GM18502 (cell line): ENCODE results near the gene MAT2B.

Experiments
- ATAC-seq: cut with Tn5 transposase; IDR thresholded peaks from one replicate; pipeline ENCODE4 v1.9.1; 2021; ENCODE audit warnings: mild to moderate bottlenecking; ENCODE audit not compliant: unreplicated experiment, poor library complexity

Gene MAT2B

DNA sequence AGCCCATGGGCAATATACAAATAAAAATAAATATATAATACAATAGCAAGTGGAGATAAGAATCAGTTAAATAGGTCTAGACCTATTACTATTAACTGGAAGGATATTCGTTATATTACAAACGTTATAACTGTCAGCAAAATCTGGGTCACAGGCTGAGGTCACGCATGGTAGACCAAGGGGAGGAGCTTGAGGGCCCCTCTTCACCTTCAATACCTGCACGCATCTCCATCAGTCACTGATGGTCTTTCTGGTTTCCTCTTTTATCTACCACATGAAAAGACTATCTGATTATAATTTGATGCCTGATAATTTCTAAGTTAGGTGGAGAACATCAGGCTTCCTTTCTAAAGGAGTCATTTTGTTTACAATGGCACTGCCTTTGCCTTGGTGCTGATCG, 43.2 kb downstream of the MAT2B start:
- no peak for ATAC-seq

DNA sequence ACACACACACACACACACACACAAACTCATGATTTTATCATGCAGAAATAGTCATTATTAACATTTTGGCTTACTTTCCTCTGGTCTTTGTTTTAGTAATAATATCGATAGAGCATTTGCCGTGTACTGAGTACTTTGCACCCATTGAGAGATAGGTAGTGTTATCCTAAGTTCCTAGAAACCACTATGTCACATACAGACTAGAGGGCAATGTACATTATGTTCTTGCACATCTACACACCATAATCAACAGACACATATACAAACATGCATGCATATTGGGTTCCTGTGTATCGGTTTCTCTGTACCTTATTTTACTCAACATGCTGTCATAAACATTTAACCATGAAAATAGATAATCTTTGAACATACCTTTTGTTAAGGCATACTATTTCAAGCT, 45.7 kb downstream of the MAT2B start:
- ATAC-seq = no peak

DNA sequence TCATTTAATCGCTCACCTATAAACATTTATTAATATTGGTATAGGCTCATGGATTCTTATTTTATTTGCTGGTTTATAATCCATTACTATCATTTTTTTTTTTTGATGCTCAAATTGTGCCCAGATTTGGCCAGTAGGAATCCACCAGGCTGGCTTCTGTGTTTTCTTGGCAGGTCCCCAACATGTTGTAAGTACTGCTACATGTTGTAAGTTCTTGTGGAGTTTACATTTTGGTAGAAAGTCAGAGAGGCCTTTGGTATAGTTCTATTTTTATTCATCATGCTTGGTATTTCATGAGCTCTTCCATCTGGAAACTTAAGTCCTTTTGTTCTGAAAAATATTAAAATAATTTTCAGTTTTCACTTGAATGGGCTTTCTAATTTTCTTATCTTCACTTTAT, 47.1 kb downstream of the MAT2B start:
- ATAC-seq = no peak

DNA sequence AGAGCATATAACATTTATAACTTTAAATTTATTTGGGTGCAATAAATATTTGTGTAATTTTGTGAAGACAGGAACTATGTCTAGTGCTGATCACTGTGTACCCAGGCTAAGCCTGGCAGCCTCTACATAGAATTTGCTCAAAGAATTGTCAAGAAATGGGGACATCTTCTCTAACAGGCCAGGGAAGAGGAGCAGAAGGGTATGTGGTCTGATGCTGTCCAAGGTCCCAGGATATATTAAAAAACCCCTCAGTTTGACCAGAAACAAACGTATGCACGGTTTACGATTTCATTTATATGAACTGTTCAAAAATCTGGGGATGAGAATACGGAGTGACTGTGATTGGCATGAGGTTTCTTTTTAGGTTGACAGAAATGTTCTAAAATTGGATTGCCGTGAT, 55.9 kb downstream of the MAT2B start:
- ATAC-seq = no peak

DNA sequence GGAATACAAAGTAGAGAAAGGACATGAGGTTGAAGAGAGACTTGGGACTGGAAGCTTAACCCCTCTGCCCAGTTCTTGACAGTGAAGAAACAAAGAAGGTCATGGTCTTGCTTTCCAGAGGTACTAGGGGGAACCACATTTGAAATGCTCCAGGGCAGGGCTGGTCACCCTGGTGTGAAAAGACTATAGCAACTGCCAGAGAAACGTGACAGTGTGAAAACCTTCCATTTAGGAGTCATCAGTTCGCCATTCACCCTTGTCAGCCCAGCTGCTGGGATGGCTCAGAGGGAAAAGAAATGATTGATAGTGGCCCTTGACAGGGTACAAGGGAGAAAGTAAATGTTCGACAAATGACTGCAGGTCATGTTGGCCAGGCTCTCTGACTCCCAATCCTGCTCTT, 56.7 kb downstream of the MAT2B start:
- no peak for ATAC-seq

DNA sequence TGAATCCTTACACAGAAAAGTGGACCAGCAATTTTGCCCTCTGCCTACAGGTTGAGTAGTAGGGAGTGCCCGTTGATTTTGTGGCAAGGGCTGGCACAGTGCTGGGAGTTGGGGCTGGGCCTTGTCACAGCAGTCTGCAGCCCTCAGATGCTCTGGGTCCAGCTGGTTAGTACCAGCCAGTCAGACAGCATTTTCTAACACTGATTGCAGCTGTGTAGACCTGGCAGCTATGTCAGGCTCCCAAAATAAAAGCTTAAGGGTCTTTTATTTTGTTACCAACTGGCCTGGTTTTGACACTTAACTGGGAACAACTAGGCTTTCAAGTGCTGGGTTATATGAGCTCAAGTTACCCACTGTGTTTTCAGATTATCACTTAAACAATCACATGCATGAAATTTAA, 57.7 kb downstream of the MAT2B start:
- no peak for ATAC-seq

DNA sequence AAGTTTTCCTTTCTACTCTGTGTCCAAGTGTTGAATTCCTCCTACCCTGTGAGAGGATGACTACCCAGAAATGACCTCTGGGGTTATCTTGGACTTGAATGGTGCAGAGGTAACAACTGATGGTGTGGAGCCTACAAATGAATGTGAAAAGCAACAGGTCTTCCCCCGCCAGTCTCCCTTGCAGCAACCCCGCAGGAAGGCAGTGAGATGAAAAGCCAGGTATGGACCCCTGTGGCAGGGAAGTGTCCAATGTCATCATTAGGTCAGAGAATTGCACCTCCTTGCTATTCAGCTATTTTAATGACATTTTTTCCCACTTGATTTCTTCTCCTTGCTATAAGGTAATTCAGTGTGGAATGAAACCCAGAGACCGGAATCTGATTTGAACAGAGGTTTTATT, 58.5 kb downstream of the MAT2B start:
- ATAC-seq = no peak

DNA sequence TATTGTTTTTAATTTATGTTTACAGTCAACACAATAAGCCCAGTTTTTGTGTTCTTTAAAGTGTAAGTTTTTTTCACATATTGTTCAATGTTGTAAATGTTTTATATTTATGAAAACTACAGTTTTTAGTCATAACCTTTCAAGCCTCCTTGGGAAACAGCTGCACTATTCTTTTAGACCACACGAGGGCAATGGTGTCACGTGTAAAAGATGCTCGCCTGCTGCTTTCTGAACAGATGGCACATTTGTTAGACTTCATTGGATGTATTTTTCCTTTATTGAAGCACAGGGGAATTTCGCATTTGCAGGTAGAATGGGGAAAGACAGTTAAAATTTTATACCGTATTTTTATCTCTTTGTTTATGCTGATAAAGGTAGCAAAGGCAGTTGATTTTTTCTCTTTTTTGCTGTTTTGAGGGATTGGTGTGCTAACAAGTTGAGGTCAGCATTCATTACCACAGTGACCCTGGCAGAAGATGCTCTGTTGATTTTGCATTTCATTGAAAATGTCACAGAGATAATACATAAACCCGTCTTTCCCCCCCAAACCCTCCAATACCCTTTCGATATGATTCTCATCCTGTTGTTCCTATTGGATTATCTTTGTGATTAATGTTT, 59.0 kb downstream of the MAT2B start:
- peak; percentile 45 for ATAC-seq

DNA sequence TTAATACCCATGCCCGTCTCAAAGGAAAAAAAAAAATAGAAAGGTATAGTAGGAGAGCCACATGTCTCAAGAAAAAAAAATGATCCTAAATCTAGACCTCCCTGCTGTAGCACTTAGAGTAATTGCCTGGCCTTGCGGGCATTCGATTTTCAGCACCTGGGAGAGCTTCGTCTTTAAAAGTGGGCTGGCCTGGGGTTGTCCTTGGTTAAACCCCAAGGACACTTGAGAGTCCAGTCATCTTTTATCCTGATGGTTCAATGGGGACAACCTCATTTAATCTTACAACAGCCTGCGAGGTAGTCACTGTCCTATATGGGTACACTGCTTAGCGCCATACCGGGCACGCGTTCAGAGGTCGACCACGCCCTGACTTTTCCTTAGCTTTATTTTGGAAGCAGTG, 60.1 kb downstream of the MAT2B start:
- ATAC-seq = no peak

DNA sequence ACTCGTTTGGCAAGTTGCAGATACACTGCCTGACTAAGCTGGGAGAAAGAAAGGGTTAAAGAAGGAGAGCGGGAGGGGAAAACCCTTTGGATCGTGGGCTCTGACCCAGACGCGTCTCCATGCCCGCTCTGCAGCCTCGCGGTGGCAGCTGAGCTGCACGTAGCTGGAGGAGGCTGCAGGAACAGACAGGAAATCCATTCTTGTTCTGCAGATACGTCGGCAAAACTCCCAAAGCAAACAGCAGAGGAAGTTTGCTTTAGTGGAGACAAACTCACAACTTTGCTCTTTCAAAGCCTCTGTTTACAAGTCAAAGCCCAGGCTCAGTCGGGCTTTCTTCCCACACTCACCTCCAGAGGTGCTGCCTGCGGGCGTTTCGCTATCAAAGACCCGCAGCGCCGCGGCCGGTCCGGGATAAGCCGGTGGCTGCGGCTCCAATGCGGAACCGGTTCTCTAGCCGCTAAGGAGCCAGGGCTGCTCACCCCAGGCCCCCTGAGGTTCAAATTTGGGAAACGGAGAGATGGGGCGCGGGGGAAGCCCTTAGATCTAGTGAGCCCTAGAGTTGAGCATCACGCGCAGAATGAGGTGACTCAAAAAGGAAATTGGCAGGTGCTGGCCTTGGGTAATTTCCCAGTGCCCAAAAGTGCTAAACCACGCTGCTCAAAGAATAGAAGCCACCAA, 60.7 kb downstream of the MAT2B start:
- peak; percentile 80 for ATAC-seq

DNA sequence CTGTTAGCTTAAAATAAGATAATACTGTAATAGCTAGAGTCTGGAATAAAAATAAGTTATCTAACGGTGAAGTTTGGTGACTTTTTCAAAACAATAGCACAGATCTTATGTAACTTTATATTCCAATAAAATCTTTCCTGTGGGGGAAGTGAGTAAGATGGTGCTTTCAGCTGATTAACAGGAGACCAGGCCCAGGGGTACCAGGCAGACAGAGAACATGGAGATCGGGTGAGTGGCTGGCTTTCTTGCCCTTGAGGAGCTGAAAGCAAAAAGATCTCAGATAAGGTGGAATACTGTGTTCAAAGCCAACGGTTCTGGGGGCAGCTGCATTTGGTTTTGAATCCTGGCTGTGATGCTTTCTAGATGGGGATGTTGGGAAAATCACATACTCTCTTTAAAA, 61.3 kb downstream of the MAT2B start:
- peak; percentile 20 for ATAC-seq

DNA sequence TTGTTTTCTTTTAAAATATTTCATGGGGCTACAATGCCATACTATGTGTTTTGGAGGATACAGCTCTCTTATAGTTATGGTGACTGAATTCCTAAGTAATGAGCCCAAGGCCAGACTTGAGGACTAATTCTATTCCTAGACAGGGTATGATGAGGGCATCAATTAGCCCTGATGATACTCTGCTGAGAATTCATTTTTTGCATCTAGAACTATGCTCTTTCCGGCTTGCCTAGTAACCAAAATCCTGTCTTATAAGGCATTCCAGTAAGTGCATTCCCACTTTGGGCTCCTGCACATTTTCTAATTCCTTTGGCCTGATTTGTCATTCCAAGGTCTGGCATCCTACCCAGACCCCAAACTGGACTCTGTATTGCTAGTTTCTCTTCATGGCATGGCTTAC, 62.4 kb downstream of the MAT2B start:
- no peak for ATAC-seq
